Measurements from ENCODE around the gene PRDM15. TPM values are rescaled to one million over a fixed set of nuclear protein-coding genes. Genes with fewer than 3 reads are reported as not detected.

Gene PRDM15
- total RNA-seq, 1 experiment from 2014 or later = 9.8 TPM

DNA sequence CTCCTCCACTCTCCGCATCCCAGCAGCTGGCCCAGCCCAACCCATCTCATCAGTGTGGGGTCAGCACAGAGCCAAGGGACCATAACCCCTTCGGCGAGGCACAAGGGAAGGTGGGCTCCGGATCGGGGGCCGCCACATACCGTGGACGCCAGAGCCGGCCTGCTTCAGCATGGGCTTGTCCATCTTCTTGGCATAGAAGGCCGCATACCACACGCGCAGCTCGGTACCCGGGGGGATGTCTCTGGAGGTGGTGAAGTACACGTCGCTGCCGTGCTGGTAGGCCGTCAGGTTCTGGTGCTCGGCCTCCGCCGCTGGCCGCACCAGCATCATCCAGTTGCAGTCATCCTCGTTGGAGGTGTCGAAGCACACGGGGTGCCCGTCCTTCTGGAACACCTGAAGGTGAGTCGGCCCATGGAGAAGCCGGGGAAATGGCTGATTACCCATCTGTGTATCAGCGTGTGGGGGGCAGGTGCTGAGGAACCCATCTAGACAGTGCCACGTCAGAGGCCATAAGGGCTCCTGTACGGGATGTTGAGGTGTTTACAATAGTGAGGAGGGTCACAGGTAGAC is 24.6 kb downstream of the PRDM15 start:
- ATAC-seq (no peak), DNase-seq (ENCODE audit: low read depth, low spot score) (no peak)
- Histone ChIP-seq H3K4me2 (ENCODE audit: low read length) (no peak overlapping the region), H3K27ac (ENCODE audit: low read depth, low read length) (no peak overlapping the region), H3K9me2 (ENCODE audit: insufficient read depth) (no peaks in the 10 kb centered on the region), H3K9ac (ENCODE audit: low read length) (no peak overlapping the region), H3K9me3 (ENCODE audit: control insufficient read depth in 1 of 2, insufficient read depth in 1 of 2, low read depth in 1 of 2, low read length in 2 of 2) (no peaks in the 10 kb centered on the region), H3K4me1 (ENCODE audit: control insufficient read depth in 1 of 2, insufficient read depth in 2 of 2, low read length in 2 of 2) (no peaks in the 10 kb centered on the region), H3K79me2 (ENCODE audit: insufficient read depth, low read length) (no peaks in the 10 kb centered on the region), H3K4me3 (replicated peaks in 1 of 2; ENCODE audit: low read depth in 1 of 2, low read length in 2 of 2) (no peak overlapping the region), H3K27me3 (ENCODE audit: insufficient read depth, low read length) (no peaks in the 10 kb centered on the region), H2AFZ (ENCODE audit: low read depth, low read length, poor library complexity, severe bottlenecking) (no peak overlapping the region), H4K20me1 (ENCODE audit: insufficient read depth) (no peaks in the 10 kb centered on the region), H3K36me3 (ENCODE audit: control insufficient read depth in 1 of 2, insufficient read depth in 2 of 2, low read length in 2 of 2) (0 out of 4 replicates have a peak, but pooled peaks cover 0 to 3% of the 10 kb centered on the region in 2 experiments)
- TF ChIP-seq, protein P1, sequence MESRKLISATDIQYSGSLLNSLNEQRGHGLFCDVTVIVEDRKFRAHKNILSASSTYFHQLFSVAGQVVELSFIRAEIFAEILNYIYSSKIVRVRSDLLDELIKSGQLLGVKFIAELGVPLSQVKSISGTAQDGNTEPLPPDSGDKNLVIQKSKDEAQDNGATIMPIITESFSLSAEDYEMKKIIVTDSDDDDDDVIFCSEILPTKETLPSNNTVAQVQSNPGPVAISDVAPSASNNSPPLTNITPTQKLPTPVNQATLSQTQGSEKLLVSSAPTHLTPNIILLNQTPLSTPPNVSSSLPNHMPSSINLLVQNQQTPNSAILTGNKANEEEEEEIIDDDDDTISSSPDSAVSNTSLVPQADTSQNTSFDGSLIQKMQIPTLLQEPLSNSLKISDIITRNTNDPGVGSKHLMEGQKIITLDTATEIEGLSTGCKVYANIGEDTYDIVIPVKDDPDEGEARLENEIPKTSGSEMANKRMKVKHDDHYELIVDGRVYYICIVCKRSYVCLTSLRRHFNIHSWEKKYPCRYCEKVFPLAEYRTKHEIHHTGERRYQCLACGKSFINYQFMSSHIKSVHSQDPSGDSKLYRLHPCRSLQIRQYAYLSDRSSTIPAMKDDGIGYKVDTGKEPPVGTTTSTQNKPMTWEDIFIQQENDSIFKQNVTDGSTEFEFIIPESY (IDR thresholded peaks at IDR 0.05; ENCODE audit: extremely low read depth, insufficient replicate concordance, low read length) = no peak
- TF ChIP-seq, protein P2, sequence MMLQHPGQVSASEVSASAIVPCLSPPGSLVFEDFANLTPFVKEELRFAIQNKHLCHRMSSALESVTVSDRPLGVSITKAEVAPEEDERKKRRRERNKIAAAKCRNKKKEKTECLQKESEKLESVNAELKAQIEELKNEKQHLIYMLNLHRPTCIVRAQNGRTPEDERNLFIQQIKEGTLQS (IDR thresholded peaks at IDR 0.05) = no peak
- TF ChIP-seq, protein P3, sequence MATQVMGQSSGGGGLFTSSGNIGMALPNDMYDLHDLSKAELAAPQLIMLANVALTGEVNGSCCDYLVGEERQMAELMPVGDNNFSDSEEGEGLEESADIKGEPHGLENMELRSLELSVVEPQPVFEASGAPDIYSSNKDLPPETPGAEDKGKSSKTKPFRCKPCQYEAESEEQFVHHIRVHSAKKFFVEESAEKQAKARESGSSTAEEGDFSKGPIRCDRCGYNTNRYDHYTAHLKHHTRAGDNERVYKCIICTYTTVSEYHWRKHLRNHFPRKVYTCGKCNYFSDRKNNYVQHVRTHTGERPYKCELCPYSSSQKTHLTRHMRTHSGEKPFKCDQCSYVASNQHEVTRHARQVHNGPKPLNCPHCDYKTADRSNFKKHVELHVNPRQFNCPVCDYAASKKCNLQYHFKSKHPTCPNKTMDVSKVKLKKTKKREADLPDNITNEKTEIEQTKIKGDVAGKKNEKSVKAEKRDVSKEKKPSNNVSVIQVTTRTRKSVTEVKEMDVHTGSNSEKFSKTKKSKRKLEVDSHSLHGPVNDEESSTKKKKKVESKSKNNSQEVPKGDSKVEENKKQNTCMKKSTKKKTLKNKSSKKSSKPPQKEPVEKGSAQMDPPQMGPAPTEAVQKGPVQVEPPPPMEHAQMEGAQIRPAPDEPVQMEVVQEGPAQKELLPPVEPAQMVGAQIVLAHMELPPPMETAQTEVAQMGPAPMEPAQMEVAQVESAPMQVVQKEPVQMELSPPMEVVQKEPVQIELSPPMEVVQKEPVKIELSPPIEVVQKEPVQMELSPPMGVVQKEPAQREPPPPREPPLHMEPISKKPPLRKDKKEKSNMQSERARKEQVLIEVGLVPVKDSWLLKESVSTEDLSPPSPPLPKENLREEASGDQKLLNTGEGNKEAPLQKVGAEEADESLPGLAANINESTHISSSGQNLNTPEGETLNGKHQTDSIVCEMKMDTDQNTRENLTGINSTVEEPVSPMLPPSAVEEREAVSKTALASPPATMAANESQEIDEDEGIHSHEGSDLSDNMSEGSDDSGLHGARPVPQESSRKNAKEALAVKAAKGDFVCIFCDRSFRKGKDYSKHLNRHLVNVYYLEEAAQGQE (IDR thresholded peaks at IDR 0.05; ENCODE audit: low read depth) = no peak
- TF ChIP-seq ZNF274 (IDR thresholded peaks at IDR 0.05; ENCODE audit: low read depth, low read length) (no peak), EZH2 (IDR thresholded peaks at IDR 0.05) (no peak), JUND (IDR thresholded peaks at IDR 0.05) (no peak), ELF1 (IDR thresholded peaks at IDR 0.05; ENCODE audit: borderline replicate concordance, low read depth) (no peak), POLR2AphosphoS5 (IDR thresholded peaks at IDR 0.05; ENCODE audit: low read depth, low read length) (no peak), FOSL1 (IDR thresholded peaks at IDR 0.05; ENCODE audit: low read depth) (no peak), TCF7L2 (IDR thresholded peaks at IDR 0.05; ENCODE audit: borderline replicate concordance, extremely low read depth, insufficient read depth, insufficient read length) (no peak), EZH2phosphoT487 (IDR thresholded peaks at IDR 0.05; ENCODE audit: borderline replicate concordance) (no peak), SP1 (IDR thresholded peaks at IDR 0.05; ENCODE audit: low read depth) (no peak), ZFX (IDR thresholded peaks at IDR 0.05) (no peak), CEBPB (IDR thresholded peaks at IDR 0.05; ENCODE audit: low read depth) (no peak), YY1 (IDR thresholded peaks at IDR 0.05; ENCODE audit: extremely low read depth, insufficient replicate concordance, low read depth, low read length) (no peak), POLR2A (IDR thresholded peaks at IDR 0.05; ENCODE audit: borderline replicate concordance, extremely low read depth, insufficient read depth, insufficient read length) (no peak), SRF (IDR thresholded peaks at IDR 0.05; ENCODE audit: low read depth) (no peak), CBX3 (IDR thresholded peaks at IDR 0.05; ENCODE audit: low read depth) (no peak)
- TF ChIP-seq, protein P4, sequence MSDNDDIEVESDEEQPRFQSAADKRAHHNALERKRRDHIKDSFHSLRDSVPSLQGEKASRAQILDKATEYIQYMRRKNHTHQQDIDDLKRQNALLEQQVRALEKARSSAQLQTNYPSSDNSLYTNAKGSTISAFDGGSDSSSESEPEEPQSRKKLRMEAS (IDR thresholded peaks at IDR 0.05) = no peak
- TF ChIP-seq, protein P5, sequence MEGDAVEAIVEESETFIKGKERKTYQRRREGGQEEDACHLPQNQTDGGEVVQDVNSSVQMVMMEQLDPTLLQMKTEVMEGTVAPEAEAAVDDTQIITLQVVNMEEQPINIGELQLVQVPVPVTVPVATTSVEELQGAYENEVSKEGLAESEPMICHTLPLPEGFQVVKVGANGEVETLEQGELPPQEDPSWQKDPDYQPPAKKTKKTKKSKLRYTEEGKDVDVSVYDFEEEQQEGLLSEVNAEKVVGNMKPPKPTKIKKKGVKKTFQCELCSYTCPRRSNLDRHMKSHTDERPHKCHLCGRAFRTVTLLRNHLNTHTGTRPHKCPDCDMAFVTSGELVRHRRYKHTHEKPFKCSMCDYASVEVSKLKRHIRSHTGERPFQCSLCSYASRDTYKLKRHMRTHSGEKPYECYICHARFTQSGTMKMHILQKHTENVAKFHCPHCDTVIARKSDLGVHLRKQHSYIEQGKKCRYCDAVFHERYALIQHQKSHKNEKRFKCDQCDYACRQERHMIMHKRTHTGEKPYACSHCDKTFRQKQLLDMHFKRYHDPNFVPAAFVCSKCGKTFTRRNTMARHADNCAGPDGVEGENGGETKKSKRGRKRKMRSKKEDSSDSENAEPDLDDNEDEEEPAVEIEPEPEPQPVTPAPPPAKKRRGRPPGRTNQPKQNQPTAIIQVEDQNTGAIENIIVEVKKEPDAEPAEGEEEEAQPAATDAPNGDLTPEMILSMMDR (IDR thresholded peaks at IDR 0.05 in 2 of 3, conservative IDR thresholded peaks at IDR 0.05 in 1 of 3; ENCODE audit: borderline replicate concordance in 1 of 3, insufficient read depth in 1 of 3, low read depth in 2 of 3, low read length in 2 of 3) = no peak
- CTCF ChIA-PET = no interaction called here
- BruUV-seq (replicated peaks) = no TSS peak
- RAD21 ChIA-PET (ENCODE audit: low non-redundant PET in 1 of 2, low total read pairs in 2 of 2, uncharacterized antibody in 2 of 2, unreplicated experiment in 2 of 2) = no interaction called here
- intact Hi-C loops (cut with micrococcal nuclease) = no loop called here
- POLR2A ChIA-PET = no interaction called here
